Inferior parietal cortex (tissue), 1 donor: ENCODE measurements around the gene VPS13D.
"Not testable (repeated sequence)": the region's sequence is repeated elsewhere in the genome, so short reads cannot be mapped to it uniquely, and the experiment has no call there.

Source experiments
- DNase-seq: peaks from one replicate; pipeline ENCODE4 v3.0.0-alpha.2; 2016; ENCODE audit errors: extremely low spot score

Gene VPS13D

DNA sequence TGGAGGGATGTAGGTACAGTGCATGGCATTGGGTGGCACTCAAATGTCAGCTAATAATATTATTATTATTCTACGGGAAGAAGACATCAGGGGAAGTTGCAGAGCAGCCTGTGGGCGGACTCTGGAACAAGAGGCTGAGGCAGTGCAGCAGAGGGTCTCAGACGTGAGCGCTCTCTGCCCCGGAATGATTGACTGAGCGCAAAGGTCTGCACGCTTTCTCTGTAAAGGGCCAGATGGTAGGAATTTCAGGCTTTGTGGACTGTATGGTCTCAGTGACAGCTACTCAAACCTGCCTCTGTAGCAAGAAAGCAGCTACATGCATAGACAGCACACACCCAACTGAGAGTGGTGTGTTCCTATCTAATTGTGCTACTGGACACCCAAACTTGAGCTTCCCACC lies 29.6 kb upstream of the VPS13D start:
- no peak for DNase-seq

DNA sequence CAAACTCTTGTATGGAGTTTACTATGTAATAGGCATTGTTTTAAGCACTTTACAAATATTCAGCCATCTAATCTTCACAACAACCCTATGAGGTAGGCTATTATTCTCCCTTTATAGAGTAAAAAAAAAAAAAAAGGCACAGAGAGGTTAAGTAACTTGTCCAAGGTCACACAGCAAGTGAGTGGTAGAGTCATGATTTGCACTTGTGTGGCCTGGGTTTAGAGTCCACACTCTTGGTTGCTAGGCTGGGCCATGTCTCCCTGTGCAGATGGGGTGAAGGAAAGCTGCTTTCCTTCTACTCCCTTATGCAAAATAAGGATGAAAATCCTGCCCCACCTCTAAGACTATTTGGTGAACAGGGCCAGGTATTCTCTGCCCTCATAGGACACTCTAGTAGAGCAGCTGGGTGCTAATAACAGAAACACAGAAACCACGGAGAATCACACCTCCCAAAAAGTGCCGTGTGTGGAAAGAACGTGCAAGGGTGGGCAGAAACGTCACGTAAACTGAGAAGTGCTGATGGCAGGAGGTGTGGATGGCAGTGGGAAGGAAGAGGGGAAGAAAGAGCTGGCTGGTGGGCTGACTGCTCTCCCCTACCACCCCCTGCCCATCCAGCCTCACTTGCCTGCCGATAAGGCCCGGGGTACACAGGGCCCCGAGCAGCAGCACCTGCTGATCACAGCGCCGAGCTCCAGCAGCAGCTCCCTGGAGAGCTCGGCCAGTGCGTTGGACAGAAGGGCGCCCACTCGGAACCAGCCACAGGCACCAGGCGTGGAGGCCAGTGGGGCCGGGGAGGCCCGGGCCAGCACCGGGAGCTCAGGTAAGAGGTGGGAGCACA lies 28.3 kb upstream of the VPS13D start:
- DNase-seq, result no peak

DNA sequence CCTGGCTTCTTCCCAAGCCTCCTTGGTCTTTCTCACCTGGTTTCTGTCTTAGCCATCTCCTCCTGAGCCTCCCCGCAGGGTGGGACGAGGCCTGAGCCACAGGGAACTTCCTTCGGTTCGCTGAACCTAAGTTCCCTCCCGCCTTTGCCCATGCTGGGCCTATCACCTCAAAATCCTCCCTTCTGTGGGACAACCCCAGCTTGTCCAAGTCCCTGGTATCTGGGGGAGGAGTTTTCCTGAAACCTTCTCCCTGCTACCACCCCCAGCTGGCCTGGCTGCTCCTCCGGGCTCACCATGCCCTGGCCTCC lies 27.7 kb upstream of the VPS13D start:
- DNase-seq, result no peak

DNA sequence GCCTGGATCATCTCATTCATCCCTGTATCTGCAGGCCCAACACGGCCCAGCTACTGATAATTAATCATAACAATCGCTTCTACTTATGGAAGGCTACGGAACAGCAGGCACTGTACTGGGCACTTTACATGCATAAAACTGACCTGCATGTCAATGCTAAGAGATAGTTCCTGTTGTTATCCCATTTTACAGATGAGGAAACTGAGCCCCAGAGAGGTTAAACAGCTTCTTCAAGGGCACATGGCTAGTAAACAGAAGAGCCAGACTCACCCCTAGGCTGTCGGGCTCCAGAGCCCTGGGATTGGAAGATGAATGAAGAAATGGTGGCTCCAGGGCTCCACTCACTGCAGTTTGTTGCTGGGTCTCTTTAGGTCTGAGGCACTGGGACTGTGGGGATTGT lies 27.3 kb upstream of the VPS13D start:
- no peak for DNase-seq

DNA sequence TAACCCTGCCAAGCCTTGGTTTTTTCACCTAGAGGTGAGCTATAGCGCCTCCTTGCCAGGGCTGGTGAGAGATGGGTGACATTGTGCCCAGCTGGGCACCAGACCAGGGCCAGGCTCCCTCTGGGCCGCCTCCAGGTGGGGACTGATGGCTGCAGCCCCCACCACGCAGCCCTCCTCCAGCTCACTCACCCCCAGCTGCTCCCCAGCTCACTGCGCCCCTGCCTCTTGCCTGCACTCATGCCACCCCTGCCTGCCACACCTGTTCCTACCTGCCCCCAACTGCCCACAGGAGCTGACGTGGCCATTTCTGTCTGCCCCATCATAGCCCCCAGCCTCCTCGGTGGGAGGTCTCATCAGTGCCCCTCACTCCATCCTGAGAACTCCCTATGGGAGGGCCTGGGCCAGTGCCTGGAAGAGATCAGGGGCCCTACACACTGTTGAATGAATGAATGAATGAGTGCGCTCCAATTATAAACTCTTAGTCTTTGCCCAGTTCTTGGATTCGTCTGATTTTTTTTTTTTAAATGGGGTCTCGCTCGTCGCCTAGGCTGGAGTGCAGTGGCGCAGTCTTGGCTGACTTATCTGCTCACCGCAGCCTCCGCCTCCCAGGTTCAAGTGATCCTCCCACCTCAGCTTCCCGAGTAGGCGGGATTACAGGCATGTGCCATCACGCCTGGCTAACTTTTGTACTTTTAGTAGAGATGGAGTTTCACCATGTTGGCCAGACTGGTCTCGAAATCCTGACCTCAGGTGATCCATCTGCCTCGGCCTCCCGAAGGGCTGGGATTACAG lies 26.4 kb upstream of the VPS13D start:
- DNase-seq, result no peak

DNA sequence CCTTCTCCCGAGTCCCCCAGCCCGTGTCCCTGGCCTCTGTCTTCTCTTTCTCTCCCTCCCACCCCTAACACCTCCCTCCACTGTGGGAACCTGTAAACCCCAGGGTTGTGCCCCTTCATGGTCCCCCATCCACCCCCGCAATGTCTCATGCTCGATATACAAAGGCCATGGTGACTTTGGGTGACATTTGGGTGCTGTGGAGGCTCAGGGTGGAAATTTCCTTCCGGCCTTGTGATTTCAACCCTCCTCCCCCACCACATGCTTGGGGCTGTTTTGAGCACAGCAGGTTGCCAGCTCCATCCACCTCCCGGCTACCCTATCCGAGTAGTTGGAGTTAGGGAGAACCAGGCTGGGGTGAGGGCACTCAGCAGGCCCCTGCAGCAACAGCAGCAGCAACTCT lies 25.7 kb upstream of the VPS13D start:
- no peak for DNase-seq

DNA sequence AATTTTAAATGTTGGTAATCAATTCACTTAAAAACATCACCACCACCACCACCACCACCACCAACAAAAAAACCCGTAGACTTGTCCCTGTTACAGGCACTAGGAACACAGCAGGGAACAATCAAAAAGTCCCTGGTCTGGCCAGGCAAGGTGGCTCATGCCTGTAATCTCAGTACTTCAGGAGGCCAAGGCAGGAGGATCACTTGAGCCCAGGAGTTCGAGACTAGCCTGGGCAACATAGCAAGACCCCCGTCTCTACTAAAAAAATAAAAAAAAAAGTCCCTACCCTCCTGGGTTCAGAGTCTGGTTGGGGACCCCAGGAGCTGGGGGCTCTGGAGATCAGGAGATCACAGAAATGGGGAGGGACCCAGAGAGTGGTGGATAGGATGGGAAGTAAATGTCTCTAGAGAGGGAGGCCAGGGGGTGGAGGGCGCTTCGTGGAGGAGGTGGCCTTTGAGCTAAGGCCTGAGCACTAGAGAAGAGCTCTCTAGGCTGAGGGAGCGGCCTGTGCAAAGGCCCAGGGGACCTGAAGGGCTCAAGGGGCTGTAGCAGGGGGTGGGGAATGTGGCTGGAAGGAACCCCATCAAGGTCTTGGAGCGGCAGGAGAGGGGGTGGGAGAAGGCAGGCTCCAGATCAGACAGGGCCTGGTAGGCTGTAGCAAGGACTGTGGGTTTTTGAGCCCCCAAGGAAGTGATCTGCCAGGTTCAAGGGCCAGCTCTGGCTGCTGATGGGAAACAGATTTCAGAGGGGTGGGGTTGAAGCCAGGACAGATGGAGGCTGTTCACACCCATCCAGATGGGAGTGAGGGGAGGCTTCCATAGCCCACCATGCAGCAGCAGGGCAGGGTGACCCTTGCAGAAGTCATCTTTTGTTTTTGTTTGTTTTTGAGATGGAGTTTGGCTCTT lies 24.8 kb upstream of the VPS13D start:
- DNase-seq, result no peak

DNA sequence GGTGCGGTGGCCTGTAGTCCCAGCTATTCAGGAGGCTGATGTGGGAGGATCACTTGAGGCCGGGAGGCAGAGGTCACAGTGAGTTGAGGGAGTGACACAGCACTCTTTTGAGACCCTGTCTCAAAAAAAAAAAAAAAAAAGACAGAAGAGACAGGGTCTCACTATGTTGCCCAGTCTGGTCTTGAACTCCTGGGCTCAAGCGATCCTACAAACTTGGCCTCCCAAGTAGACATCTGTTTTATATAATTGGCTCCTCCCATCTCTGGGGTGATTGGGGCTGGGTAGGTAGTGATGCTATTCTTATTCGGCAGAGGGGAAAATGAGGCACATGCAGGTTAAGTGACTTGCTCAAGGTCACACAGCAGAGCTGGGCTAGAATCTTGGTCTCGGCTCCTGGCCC lies 23.6 kb upstream of the VPS13D start:
- DNase-seq, result no peak

DNA sequence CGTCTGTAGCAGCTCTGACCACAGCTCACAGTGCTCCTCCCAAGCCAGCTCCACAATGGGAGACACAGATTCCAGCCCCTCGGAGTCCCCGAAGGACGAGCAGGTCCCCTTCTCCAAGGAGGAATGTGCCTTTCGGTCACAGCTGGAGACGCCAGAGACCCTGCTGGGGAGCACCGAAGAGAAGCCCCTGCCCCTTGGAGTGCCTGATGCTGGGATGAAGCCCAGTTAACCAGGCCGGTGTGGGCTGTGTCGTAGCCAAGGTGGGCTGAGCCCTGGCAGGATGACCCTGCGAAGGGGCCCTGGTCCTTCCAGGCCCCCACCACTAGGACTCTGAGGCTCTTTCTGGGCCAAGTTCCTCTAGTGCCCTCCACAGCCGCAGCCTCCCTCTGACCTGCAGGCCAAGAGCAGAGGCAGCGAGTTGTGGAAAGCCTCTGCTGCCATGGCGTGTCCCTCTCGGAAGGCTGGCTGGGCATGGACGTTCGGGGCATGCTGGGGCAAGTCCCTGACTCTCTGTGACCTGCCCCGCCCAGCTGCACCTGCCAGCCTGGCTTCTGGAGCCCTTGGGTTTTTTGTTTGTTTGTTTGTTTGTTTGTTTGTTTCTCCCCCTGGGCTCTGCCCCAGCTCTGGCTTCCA lies 22.9 kb upstream of the VPS13D start:
- DNase-seq, result no peak

DNA sequence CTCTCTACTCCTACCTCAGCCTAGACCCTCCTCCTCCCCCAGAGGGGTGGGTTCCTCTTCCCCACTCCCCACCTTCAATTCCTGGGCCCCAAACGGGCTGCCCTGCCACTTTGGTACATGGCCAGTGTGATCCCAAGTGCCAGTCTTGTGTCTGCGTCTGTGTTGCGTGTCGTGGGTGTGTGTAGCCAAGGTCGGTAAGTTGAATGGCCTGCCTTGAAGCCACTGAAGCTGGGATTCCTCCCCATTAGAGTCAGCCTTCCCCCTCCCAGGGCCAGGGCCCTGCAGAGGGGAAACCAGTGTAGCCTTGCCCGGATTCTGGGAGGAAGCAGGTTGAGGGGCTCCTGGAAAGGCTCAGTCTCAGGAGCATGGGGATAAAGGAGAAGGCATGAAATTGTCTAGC lies 21.6 kb upstream of the VPS13D start:
- DNase-seq, result no peak

DNA sequence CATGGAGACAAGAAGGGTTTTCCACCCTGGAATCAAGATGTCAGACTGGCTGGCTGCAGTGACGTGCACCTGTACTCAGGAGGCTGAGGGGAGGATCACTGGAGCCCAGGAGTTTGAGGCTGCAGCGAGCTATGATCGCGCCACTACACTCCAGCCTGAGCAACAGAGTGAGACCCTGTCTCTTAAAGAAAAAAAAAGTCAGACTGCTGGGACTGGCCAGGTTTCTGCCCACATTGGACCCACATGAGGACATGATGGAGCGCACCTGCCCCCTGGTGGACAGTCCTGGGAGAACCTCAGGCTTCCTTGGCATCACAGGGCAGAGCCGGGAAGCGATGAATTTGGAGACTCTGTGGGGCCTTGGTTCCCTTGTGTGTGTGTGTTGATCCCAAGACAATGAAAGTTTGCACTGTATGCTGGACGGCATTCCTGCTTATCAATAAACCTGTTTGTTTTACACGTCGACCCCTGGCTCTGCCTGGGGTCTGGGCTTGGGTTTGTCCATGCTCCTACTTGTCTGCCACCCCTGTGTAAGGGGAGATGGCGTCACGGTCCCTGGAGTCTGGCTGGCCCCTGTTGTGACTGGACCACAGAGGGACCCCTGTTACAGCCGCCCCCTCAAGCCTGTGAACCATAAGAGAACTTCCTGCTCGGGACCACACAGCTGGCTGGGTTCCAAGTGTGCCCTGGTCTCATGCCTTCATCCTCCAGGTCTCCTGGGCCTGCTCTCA lies 20.9 kb upstream of the VPS13D start:
- DNase-seq, result peak; percentile 92

DNA sequence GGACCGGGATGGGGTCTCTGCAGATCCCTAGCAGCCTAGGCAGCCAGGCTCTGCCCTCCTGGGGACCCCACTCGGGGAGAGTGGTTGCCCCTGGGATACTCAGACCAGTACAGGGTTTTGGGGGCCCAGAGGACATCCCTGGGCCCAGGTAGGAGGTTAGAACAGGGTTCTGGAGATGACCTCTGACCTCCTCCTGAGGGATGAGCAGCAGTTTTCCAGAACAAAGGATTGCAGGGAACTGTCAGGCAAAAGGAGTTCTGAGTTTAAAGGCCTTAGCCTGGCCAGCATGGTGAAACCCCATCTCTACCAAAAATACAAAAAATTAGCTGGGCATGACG lies 20.4 kb upstream of the VPS13D start:
- no peak for DNase-seq

DNA sequence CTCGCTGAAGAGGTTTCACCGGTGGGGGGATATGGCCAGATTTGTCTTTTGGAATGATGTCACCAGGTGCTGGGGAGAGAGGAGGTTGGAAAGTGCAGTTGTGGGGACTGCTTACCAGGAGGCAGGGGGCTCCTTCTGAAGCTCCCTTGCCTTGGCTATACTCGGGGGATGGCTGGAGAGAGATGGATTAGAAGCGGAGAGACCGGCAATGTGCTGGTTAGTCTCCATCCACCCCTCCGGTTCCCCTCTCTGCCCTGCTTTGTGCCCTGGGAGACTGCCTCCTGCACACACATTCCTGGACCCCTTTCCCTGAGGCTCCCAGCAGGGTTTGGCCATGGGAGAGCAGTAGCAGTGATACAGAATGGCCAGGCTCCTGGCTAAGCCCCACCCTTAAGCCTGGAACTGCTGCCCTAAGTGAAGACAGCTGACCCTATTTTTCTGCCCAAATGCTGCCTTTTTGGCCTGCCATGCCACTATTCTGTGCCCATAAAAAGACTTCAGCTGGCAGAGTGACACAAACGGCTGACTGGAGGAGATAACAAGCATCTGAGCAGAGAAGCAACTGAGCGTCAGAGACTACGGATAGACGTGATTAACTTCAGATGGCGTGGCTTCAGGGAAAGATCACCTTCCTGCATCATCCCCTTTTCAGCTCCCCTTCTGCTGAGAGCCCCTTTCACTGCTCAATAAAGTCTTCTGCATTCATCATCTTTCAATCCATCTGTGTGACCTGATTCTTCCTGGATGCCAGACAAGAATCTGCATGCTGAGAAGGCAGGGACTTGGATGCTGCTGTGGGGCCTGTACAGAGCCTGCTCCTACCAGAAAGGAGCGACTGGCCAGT lies 14.5 kb upstream of the VPS13D start:
- no peak for DNase-seq

DNA sequence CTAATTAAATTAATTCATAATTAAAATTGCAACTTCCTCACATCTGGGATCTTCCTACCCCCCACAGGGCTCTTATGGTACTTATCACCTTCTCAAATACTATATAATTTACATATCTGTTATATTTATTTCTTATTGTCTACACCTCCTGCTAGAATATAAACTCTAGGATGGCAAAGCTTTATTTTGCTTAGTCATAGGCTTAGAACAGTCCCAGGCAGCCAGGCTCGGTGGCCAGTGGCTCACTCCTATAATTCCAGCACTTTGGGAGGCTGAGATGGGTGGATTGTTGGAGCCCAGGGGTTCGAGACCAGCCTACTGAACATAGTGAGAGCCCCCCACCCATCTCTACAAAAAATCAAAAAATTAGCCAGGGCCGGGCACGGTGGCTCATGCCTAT lies 10.0 kb upstream of the VPS13D start:
- DNase-seq, result no peak

DNA sequence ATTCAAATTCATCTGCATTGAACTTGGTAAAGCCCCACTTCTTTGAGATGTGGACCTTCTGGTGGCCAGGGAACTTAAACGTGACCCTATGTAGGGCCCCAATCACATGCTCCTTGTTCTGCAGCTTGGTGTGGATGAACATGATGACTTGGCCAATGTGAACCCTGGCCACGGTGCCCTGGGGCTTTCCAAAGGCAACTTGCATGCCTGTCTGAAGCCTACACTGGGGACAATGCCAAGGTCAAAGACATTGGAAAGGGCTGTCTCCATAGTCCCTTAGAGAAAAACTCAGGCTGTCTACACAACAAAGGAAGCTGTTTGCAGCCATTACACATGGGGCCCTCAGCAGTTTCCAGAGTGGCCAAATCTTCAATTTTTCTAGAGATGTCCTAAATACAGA lies 8.9 kb upstream of the VPS13D start:
- DNase-seq, result no peak

DNA sequence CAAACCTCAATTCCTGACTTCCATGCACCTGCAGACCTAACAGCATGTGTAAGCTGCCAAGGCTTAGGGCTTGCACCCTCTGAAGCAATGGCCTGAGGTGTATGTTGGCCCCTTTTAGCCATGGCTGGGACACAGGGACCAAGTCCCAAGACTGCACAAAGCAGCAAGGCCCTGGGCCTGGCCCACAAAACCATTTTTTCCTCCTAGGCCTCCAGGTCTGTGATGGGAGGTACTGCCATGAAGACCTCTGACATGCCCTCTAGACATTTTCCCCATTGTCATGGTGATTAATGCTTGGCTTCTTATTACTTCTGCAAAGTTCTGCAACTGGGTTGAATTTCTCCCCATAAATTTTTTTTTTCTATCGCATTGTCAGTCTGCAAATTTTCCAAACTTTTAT lies 7.1 kb upstream of the VPS13D start:
- not testable (repeated sequence) for DNase-seq

DNA sequence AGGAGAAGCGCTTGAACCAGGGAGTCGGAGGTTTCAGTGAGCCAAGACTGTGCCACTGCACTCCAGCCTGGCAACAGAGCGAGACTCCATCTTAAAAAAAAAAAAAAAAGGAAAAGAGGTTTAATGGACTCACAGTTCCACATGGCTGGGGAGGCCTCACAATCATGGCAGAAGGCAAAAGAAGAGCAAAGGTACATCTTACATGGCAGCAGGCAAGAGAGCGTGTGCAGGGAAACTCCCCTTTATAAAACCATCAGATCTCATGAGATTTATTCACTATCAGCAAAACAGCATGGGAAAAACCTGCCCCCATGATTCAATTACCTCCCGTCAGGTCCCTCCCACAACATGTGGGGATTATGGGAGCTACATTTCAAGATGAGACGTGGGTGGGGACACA lies 5.7 kb upstream of the VPS13D start:
- DNase-seq, result not testable (repeated sequence)

DNA sequence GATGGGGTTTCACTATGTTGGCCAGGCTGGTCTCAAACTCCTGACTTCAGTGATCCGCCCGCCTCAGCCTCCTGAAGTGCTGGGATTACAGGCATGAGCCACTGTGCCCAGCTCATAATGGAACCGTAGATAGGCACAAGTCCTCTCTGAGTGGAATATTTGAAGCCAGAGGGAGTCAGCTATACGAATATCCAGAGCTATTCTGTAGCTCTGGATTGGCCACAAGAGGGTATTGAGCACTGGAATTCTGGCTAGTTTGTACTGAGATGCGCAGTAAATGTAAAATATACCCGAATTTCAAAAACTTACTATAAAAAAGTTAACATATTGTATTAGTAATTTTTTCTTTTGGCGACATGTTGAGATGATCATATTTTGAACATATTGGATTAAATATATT lies 851 bp upstream of the VPS13D start:
- DNase-seq, result no peak

DNA sequence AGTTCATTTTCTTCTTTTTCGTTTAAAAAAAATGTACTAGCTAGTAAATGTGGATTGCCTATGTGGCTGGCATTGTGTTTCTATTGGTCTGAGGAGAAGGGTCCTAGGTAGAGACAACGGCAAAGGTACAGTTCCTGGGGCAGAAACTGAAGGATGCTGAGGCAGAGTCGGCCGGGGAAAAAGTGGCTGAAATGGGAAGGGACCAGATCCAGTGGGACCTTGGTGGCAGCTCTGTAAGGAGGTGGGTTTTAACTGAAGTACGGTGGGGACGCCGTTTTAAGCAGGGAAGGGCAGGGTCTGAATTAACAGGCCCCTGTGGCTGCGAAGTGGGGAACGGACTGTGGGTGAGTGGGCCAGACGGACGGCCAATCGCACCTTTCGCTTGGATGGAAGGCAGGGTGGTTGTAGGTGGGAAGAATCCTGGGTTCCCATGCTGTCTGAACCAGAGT lies 420 bp upstream of the VPS13D start:
- no peak for DNase-seq

DNA sequence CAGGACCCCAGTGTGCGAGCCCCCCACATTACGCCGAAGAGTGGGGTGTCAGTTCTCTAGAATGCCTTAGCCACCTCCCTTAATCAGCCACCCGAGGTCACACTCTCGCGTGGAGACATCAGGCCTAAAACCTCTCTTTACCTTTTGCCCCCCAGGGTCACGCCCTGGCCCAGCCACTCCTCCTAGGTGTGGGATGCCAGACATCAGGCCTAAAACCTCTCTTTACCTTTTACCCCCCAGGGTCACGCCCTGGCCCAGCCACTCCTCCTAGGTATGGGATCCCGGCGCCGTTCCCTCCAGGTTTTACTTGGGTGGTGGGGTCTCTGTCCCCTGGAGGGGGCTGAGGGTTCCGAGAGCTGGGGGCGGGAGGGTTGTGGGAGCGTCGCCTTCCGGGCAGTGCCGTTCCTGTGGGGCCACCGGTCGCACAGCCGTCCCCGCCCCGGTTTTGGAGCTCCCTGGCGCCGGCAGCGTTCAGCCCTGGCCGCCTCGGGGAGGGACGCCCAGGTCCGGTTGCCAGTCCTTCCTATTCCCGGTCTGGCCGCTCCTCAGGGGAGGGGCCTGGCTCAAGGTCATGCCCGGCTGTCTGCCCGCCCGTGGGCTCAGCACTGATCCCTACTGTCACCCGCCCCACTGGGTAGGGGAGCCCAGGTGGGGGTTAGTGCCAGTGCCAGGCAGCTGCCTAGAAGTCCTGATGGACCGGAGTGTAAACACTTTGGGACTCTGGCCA lies 882 bp downstream of the VPS13D start:
- DNase-seq, result no peak
